Endothelial cell of umbilical vein (primary cell): ENCODE data around the gene KL. TPM values are rescaled to one million over a fixed set of nuclear protein-coding genes. Genes with fewer than 3 reads are reported as not detected.

Experiments
- BruUV-seq: library from RNA; stranded (reverse); fragments of 400-500 nt; replicated peaks from 2 replicates; lab custom pipeline; 2021; lab: Mats Ljungman, UMichigan
- CTCF ChIA-PET: fragments of 300-600, 350-600 bp; sonication (Branson Sonifier 250); formaldehyde crosslinking; loops from one replicate; lab custom pipeline; 2021; ENCODE audit warnings: antibody characterized with exemption, inconsistent platforms; lab: Charles Lee
- POLR2A ChIA-PET: fragments of 300-600, 350-600 bp; sonication (Branson Sonifier 250); formaldehyde crosslinking; loops from one replicate; lab custom pipeline; 2021; ENCODE audit warnings: antibody characterized with exemption, inconsistent platforms; lab: Charles Lee
- DNase-seq: peaks from one replicate; pipeline ENCODE4 v3.0.0-alpha.2; 2011; ENCODE audit warnings: low read depth, low spot score
- FAIRE-seq: peaks from 2 replicates; lab custom pipeline; 2011; peaks lifted over from hg19 to GRCh38; lab: Jason Lieb, UNC
- H2AFZ ChIP-seq: 2 replicates; pipeline ENCODE4 v1.6.0; 2012; ENCODE audit warnings: low read depth, low read length, control low read depth, inconsistent platforms
- H3K27ac ChIP-seq: 2 replicates; pipeline ENCODE4 v1.5.1; 2011; ENCODE audit warnings: low read depth, mild to moderate bottlenecking, control low read depth, low read length, moderate library complexity; ENCODE audit not compliant: insufficient read depth
- H3K27me3 ChIP-seq, 2 experiments: 2 replicates each; pipeline versions ENCODE4 v1.6.0 to v1.6.1; 2011; ENCODE audit warnings: low read length in 2 of 2, mixed read lengths in 1 of 2; ENCODE audit not compliant: control insufficient read depth in 2 of 2, insufficient read depth in 2 of 2
- H3K36me3 ChIP-seq, 2 experiments: 2 replicates in 1 of 2; 3 replicates in 1 of 2; pipeline ENCODE4 v1.5.1; 2011; ENCODE audit warnings: low read length in 2 of 2, mild to moderate bottlenecking in 1 of 2, moderate library complexity in 1 of 2; ENCODE audit not compliant: control insufficient read depth in 2 of 2, insufficient read depth in 2 of 2; ENCODE audit errors: extremely low read depth in 1 of 2
- H3K4me1 ChIP-seq: 3 replicates; pipeline ENCODE4 v1.5.1; 2011; ENCODE audit warnings: mild to moderate bottlenecking, low read length; ENCODE audit not compliant: control insufficient read depth, insufficient read depth; ENCODE audit errors: extremely low read depth
- H3K4me2 ChIP-seq: 2 replicates; pipeline ENCODE4 v1.6.1; 2011; ENCODE audit warnings: low read length, control low read depth, mixed read lengths; ENCODE audit not compliant: insufficient read depth
- H3K4me3 ChIP-seq, 3 experiments: fragments of 200-600 bp in 1 of 3; sonication (generic), shearing (Covaris generic) in 1 of 3; replicated peaks in 1 of 3; 2 replicates each; pipeline ENCODE4 v1.5.1; 2011 to 2016; ENCODE audit warnings: control low read depth in 3 of 3, low read length in 3 of 3, mild to moderate bottlenecking in 2 of 3, inconsistent platforms in 1 of 3, low read depth in 1 of 3, moderate library complexity in 1 of 3; ENCODE audit not compliant: insufficient read depth in 1 of 3
- H3K79me2 ChIP-seq: 2 replicates; pipeline ENCODE4 v1.6.0; 2012; ENCODE audit warnings: low read length, inconsistent platforms; ENCODE audit not compliant: control insufficient read depth, insufficient read depth
- H3K9ac ChIP-seq: replicated peaks from 2 replicates; pipeline ENCODE3; 2011; ENCODE audit warnings: low read length, control low read depth; ENCODE audit not compliant: insufficient read depth; ENCODE audit errors: extremely low read depth
- H3K9me1 ChIP-seq: replicated peaks from 3 replicates; pipeline ENCODE4 v1.6.0; 2011; ENCODE audit warnings: mild to moderate bottlenecking, low read length; ENCODE audit not compliant: control insufficient read depth, insufficient read depth; ENCODE audit errors: extremely low read depth
- H3K9me3 ChIP-seq: replicated peaks from 2 replicates; pipeline ENCODE4 v1.5.1; 2012; ENCODE audit warnings: low read length, inconsistent platforms; ENCODE audit not compliant: control insufficient read depth, insufficient read depth
- H4K20me1 ChIP-seq: replicated peaks from 2 replicates; pipeline ENCODE3; 2011; ENCODE audit warnings: mild to moderate bottlenecking, low read length; ENCODE audit not compliant: control insufficient read depth, insufficient read depth; ENCODE audit errors: extremely low read depth
- CTCF ChIP-seq, 2 donors: IDR thresholded peaks; 1 replicate in 1 of 2; 2 replicates in 1 of 2; pipeline ENCODE4 v1.5.1; 2011; ENCODE audit warnings: low read length in 2 of 2, mild to moderate bottlenecking in 2 of 2, moderate library complexity in 2 of 2, control low read depth in 1 of 2, inconsistent platforms in 1 of 2, low read depth in 1 of 2; ENCODE audit not compliant: insufficient read depth in 1 of 2; ENCODE audit errors: extremely low read depth in 1 of 2
- EZH2 ChIP-seq: IDR thresholded peaks from 2 replicates; pipeline ENCODE4 v1.6.1; 2012; ENCODE audit warnings: borderline replicate concordance, low read depth, mild to moderate bottlenecking, moderate library complexity, low read length, inconsistent platforms; ENCODE audit not compliant: severe bottlenecking
- FOS ChIP-seq: IDR thresholded peaks from 2 replicates; pipeline ENCODE4 v1.6.1; 2011; ENCODE audit warnings: mild to moderate bottlenecking, low read length, moderate library complexity, borderline replicate concordance; ENCODE audit not compliant: insufficient read depth
- GATA2 ChIP-seq: IDR thresholded peaks from 2 replicates; pipeline ENCODE4 v1.7.0; 2011; ENCODE audit warnings: low read depth, mild to moderate bottlenecking, moderate library complexity, mixed read lengths, low read length; ENCODE audit not compliant: insufficient read length, insufficient read depth
- JUN ChIP-seq: IDR thresholded peaks from 2 replicates; pipeline ENCODE4 v1.6.1; 2011; ENCODE audit warnings: borderline replicate concordance, low read depth; ENCODE audit not compliant: insufficient read length, insufficient read depth
- MAX ChIP-seq: IDR thresholded peaks from 2 replicates; pipeline ENCODE4 v1.6.1; 2011; ENCODE audit not compliant: insufficient read depth, insufficient read length
- MYC ChIP-seq: IDR thresholded peaks from one replicate; pipeline ENCODE4 v1.6.1; 2011; ENCODE audit warnings: mild to moderate bottlenecking, low read depth, low read length
- POLR2A ChIP-seq: IDR thresholded peaks from 2 replicates; pipeline ENCODE4 v1.6.1; 2012; ENCODE audit warnings: low read depth, mild to moderate bottlenecking, control low read depth, low read length
- POLR2AphosphoS5 ChIP-seq: IDR thresholded peaks from 2 replicates; pipeline ENCODE4 v1.6.1; 2012; ENCODE audit warnings: low read depth, mild to moderate bottlenecking, control low read depth, low read length, moderate library complexity; ENCODE audit not compliant: insufficient read depth
- dilution Hi-C: fragments of 300-500 bp; cut with MboI; formaldehyde crosslinking; loops from one replicate; pipeline ENCODE4 v1.15.0; 2019; ENCODE audit warnings: low sequenced_read_pairs; ENCODE audit not compliant: extremely low pct_ligation_motif_present
- intact Hi-C: fragments of 100-400 bp; cut with micrococcal nuclease; formaldehyde crosslinking; loops from one replicate; pipeline ENCODE4 v1.10.0; 2022
- polyA plus RNA-seq, 4 experiments: library from polyadenylated mRNA; depleted of rRNA in 3 of 4; stranded (reverse) in 3 of 4; unstranded in 1 of 4; fragments of >200 nt; gene quantifications; 2 replicates each; pipeline versions ENCODE4 v1.2.1 to v1.2.3, GENCODE V29; 2011 to 2012; ENCODE audit warnings: missing spikeins in 1 of 4
- total RNA-seq: library from RNA; stranded (reverse); gene quantifications from 2 replicates; pipeline ENCODE4 v1.2.3, GENCODE V29; 2021

KL gene
- total and polyA plus RNA-seq, 2 donors (not counting 3 experiments of a cell fraction or from before 2014, with no cell fraction given) = 0.01 to 0.07 TPM

- Histone ChIP-seq H3K36me3 (no peaks in the 10 kb centered on the region), H3K27me3 (peaks cover 0 to 4% of the 10 kb centered on the region in 2 experiments), H3K9me3 (no peaks in the 10 kb centered on the region), H3K79me2 (no peaks in the 10 kb centered on the region), H3K4me1 (no peaks in the 10 kb centered on the region), H3K9ac (no peak overlapping the region), H2AFZ (no peak overlapping the region), H4K20me1 (no peaks in the 10 kb centered on the region), H3K27ac (no peak overlapping the region), H3K9me1 (no peaks in the 10 kb centered on the region), H3K4me3 (no peak overlapping the region), H3K4me2 (no peak overlapping the region)
- DNase-seq = no peak
- ChIA-PET POLR2A (no interaction called here), CTCF (interaction anchor here (1.8 kb wide), 1 partner anchor 23 kb away, joined by 4 read pairs; no protein-coding TSS in a partner anchor)
- intact Hi-C loops = no loop called here
- no peak for FAIRE-seq
- no TSS peak for BruUV-seq
- dilution Hi-C loops = no loop called here
- no peak for TF ChIP-seq FOS
- no peak for TF ChIP-seq JUN
These were observed 18.8 kb downstream of the KL start for GRCh38 chr13:33034882-33035520.

DNA sequence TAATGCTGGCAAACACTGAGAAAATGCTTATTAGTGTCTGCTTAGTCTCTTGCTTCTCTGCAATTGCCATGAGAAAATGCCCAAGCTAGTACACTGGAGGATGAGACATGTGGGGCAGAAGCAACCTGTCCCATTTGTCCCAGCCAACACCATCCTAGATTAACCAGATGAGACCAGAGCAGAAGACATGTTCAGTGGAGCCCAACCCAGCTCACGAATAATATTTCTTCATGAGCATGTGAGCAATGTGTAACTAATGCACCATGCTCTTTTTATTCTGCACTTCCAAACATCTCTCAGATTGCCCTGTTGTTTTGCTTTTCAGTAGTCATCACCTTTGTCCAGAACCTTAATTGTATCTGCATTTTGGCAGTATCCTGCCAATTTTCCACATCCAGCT is 21.4 kb downstream of the KL start:
- H3K79me2 ChIP-seq = no peaks in the 10 kb centered on the region
- FAIRE-seq = no peak
- ChIA-PET POLR2A (no interaction called here), CTCF (no interaction called here)
- no peaks in the 10 kb centered on the region for H4K20me1 ChIP-seq
- H3K4me3 ChIP-seq = no peak overlapping the region
- H3K27ac ChIP-seq = no peak overlapping the region
- no peak overlapping the region for H2AFZ ChIP-seq
- peaks cover 2 to 3% of the 10 kb centered on the region in 2 experiments for H3K27me3 ChIP-seq
- H3K36me3 ChIP-seq = no peaks in the 10 kb centered on the region
- no peak overlapping the region for H3K9ac ChIP-seq
- H3K4me1 ChIP-seq = no peaks in the 10 kb centered on the region
- no peak for TF ChIP-seq JUN
- TF ChIP-seq POLR2A = no peak
- TF ChIP-seq POLR2AphosphoS5 = no peak
- TF ChIP-seq CTCF (IDR thresholded peaks at IDR 0.05; ENCODE audit: extremely low read depth in 1 of 2, insufficient read depth in 1 of 2, low read depth in 1 of 2, low read length in 2 of 2) = no peak
- TF ChIP-seq MYC = no peak
- TF ChIP-seq EZH2 = no peak
- no peak for TF ChIP-seq GATA2
- no peak for TF ChIP-seq FOS
- no peak for TF ChIP-seq MAX
- no peak for DNase-seq
- dilution Hi-C loops (no loop called here), intact Hi-C loops (no loop called here)
- H3K9me1 ChIP-seq = no peaks in the 10 kb centered on the region
- no TSS peak for BruUV-seq
- no peak overlapping the region for H3K4me2 ChIP-seq
- no peaks in the 10 kb centered on the region for H3K9me3 ChIP-seq
